Measurements from ENCODE around the gene PHLDA2.

GRCh38 chr11:2881981-2882375, 47.2 kb downstream of the PHLDA2 start:
- TF ChIP-seq CTCF (conservative IDR thresholded peaks at IDR 0.05; ENCODE audit: low read depth, low read length) (no peak), EZH2 (IDR thresholded peaks at IDR 0.05; ENCODE audit: low read length, unreplicated experiment) (no peak), EZH2phosphoT487 (IDR thresholded peaks at IDR 0.05; ENCODE audit: borderline replicate concordance, low read length) (no peak)
